Adipocyte (in vitro differentiated cells): ENCODE data around the gene FBXO31.

ENCODE experiments used
- DNase-seq: peaks from one replicate; pipeline ENCODE4 v3.0.0-alpha.2; 2015; ENCODE audit warnings: low read depth
- H3K27me3 ChIP-seq: replicated peaks from 2 replicates; pipeline ENCODE4 v1.7.0; 2013; ENCODE audit warnings: mild to moderate bottlenecking, low read length, moderate library complexity; ENCODE audit not compliant: control insufficient read depth, insufficient read depth
- H3K36me3 ChIP-seq: 2 replicates; pipeline ENCODE4 v1.7.0; 2013; ENCODE audit warnings: low read length, mild to moderate bottlenecking, moderate library complexity; ENCODE audit not compliant: control insufficient read depth, insufficient read depth, severe bottlenecking
- H3K4me1 ChIP-seq: 2 replicates; pipeline ENCODE4 v1.7.0; 2013; ENCODE audit warnings: mild to moderate bottlenecking, low read length, moderate library complexity; ENCODE audit not compliant: control insufficient read depth, insufficient read depth
- H3K4me3 ChIP-seq: 2 replicates; pipeline ENCODE4 v1.7.0; 2013; ENCODE audit warnings: mild to moderate bottlenecking, low read length, moderate library complexity
- H3K9ac ChIP-seq: 2 replicates; pipeline ENCODE4 v1.7.0; 2013; ENCODE audit warnings: mild to moderate bottlenecking, low read length, moderate library complexity
- H3K9me3 ChIP-seq: 2 replicates; pipeline ENCODE4 v1.7.0; 2013; ENCODE audit warnings: mild to moderate bottlenecking, low read length, moderate library complexity; ENCODE audit not compliant: control insufficient read depth

The FBXO31 gene

DNA sequence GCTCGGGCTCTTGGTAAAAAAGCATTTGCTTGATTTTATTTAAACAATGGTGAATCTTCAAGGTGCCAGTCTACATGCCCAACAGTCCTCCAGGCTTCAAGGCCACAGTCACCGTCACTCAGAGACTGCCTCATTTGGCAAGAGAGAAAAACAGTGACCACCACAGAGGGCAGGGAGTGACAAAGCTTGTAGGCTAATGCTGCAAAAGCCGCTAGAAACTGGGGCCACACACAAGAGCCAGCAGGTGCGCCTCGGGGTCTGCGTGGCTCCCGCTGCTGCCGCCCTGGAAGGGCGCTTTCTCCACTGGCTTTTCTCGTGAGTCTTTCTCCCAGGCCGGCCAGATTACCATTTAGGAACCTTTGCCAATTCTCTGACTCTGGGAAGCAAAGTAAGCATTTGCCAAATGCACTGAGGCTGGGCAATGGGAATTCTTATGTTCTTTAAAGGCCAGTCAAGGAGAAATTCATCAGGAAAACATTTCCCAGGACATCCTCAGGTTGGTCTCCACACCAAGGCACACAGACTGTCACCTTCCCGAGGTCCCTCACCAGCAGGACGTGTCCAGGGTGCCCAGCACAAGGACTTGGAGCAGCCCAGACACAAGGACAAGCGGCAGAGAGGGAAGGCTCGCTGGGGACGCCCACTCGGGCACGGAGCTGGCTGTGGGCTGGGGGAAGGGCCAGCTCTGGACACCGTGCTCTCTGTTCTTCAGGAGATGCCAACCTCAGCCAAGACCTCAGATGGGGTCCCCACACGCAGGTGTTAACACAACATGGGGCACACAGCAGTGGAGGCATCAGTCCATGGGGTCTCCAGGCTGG, 53.9 kb downstream of the FBXO31 start:
- Histone ChIP-seq H3K4me1 (peaks cover 6% of the 10 kb centered on the region), H3K4me3 (no peak overlapping the region), H3K36me3 (peaks cover 47% of the 10 kb centered on the region), H3K9ac (no peak overlapping the region), H3K9me3 (no peaks in the 10 kb centered on the region), H3K27me3 (no peaks in the 10 kb centered on the region)
- no peak for DNase-seq

DNA sequence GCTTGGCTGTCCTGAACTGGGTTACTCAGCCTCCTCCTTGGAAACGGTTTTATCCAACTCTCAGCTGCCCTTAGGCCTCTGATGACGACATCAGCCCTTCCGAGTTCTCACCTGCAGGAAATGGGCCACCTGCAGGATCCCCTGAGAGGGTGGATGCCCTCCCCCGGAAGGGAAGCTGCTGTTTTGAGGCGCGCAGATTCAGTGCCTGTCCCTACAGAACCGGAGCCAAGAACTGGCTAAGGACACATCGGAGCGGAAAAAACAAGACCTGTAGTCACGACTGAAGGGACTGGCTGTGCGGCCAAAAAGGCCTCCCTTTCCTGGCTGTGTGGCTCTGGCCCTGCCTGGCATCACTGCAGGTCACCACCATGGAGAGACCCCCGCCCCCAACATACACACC, 54.7 kb downstream of the FBXO31 start:
- H3K4me3 ChIP-seq = no peak overlapping the region
- no peaks in the 10 kb centered on the region for H3K9me3 ChIP-seq
- H3K27me3 ChIP-seq = no peaks in the 10 kb centered on the region
- peaks cover 39% of the 10 kb centered on the region for H3K36me3 ChIP-seq
- peaks cover 6% of the 10 kb centered on the region for H3K4me1 ChIP-seq
- no peak for DNase-seq
- H3K9ac ChIP-seq = no peak overlapping the region

DNA sequence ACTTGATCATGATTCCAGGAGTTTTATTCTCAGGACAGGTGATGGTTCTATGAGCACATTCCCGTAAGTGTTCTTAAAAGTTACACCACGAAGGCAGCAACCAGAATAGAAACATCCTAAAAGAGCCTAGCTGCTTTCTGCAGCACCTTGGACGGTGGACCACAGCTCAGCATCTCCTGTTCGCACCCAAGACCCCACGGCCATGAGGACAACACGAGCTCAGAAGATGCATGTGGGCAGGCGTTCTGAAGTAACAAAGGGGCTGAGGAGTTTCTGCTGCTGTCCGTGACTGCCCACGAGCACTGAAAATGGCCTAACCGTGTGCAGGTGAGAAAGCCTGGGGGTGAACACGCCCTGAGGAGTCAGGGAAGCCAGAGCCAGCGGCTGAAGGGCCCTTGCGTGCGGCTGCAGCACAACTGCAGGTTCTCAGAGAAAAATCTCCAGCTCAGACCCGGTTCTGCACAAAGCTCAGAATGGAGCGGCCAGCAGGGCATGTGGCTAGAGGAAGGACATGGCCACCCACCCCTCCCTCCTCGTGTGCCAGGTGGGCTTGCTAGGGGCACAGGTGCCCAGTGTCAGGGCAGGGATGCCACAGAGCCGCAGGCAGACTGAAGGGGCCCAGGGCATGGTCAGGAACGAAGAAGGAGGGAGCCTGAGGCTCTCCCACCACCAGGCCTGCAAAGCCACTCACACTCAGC, 55.6 kb downstream of the FBXO31 start:
- H3K9me3 ChIP-seq = no peaks in the 10 kb centered on the region
- no peak for DNase-seq
- H3K36me3 ChIP-seq = peaks cover 30% of the 10 kb centered on the region
- no peak overlapping the region for H3K9ac ChIP-seq
- H3K4me1 ChIP-seq = peaks cover 6% of the 10 kb centered on the region
- H3K4me3 ChIP-seq = no peak overlapping the region
- H3K27me3 ChIP-seq = no peaks in the 10 kb centered on the region

DNA sequence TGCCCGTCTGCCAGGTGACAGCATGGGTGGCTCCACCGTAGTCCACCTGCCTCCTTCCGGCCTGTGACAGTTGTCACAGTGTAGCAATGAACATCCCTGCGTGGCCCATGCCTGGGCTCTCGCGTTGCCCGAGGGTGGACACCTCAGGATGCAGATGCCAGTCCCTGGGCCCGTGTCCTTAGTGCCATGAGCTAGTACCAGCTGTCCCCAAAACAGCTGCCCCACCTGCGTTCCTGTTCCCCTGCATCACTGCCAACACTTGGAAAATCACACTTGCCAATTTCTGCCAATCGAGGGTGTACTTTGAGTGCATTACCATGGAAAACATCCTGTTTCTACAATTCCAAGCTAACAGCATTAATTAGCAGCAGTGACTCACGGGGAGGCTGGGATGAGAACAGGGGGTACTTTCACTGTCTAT, 57.4 kb downstream of the FBXO31 start:
- H3K4me3 ChIP-seq = no peak overlapping the region
- no peaks in the 10 kb centered on the region for H3K9me3 ChIP-seq
- DNase-seq = no peak
- H3K36me3 ChIP-seq = peaks cover 27% of the 10 kb centered on the region
- H3K27me3 ChIP-seq = no peaks in the 10 kb centered on the region
- peaks cover 6% of the 10 kb centered on the region for H3K4me1 ChIP-seq
- no peak overlapping the region for H3K9ac ChIP-seq

DNA sequence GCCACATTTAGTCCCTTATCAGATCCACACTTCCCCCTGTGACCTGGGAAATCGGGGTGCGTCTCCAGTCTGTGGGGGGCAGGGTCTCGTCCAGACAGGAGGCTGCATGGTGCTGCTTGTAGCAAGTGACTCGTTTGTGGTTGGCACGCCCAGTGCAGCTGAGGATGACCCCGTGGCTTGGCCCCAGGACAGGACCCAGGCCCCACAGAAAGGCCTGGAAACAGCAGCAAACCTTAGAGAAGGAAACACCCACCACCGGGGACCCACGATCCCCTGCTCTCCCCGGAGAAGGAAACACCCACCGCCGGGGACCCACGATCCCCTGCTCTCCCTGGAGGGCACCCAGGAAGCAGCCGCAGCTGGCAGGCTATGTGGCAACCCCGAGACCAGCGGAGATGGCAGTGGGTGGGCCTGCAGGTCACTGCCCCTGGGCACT, 58.1 kb downstream of the FBXO31 start:
- Histone ChIP-seq H3K27me3 (no peaks in the 10 kb centered on the region), H3K9ac (no peak overlapping the region), H3K4me1 (peaks cover 6% of the 10 kb centered on the region), H3K4me3 (no peak overlapping the region), H3K36me3 (peaks cover 20% of the 10 kb centered on the region), H3K9me3 (no peaks in the 10 kb centered on the region)
- no peak for DNase-seq

DNA sequence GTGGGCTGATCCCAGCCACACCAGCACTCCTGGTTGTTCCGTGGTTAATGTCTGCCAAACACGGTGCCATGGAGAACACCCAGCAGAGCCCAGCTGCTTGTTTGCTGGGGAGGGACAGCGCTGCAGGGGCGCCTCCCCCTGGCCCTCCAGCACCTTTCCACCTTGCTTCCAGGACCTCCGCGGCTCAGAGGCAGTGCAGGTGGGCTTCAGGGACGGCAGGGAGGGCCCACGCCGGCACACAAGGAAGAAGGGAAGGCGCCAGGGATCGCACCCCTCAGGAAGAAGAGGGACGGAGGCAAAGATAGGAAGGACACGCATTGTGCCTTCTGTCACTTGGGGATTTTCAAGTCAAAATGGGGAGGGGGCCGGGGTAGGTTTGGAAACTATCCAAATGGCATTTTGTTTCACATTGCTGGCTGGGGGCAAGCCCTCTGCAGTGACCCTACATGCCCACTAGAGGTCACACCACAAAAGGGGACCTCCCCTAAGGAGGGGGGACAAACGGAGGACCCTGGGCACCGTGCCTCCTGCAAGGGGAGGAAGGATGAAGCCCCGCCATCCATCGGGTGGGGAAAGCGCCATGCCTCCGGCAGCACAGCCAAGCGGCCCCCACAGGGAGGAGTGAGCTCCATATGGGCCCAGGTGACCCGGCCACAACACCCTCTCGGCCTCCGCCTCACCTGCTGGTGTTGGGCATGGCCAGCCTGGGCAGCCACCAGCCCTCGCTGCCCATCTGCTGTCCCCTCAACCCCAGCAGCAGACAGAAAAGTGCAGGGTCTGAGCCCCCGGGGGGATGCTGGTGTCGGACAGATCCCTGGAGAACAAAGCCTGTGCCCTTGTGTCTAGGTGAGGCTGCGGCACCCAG, 58.9 kb downstream of the FBXO31 start:
- H3K9ac ChIP-seq = no peak overlapping the region
- H3K9me3 ChIP-seq = no peaks in the 10 kb centered on the region
- peak; percentile 48 for DNase-seq
- H3K4me1 ChIP-seq = peaks cover 6% of the 10 kb centered on the region
- H3K36me3 ChIP-seq = peaks cover 12% of the 10 kb centered on the region
- H3K27me3 ChIP-seq = no peaks in the 10 kb centered on the region
- H3K4me3 ChIP-seq = no peak overlapping the region

DNA sequence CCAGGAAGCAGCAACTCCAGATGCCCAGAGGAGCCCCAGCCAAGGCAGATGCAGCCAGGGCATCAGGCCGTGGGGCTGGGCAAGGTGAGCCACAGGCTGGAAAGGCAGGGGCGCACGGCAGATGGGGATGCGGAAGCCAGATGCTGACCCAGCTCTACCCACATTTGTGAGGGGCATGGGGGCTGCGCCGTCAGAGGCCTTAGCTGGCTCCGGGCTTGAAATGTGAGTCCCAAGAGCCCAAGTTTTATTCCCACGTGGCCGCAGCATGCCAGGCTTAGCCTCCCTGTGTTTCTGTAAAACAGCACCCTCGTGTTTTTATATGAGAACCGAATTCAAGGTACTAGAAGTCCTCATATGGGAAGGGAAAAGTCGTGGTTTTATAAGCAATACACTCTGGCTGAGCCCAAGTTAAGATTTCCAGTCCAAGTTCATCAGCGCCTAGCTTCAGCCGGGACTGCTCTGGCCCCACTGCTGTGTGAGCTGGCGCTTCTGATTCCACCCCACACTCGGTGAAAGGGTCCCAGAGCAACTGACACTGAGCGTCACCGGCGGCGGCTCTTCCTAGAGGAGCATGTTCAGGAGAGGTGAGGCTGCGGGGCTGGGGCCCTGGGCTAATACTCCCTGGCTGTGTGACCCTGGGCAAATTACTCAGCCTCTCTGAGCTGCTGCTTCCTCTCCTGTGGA, 59.7 kb downstream of the FBXO31 start:
- no peak overlapping the region for H3K9ac ChIP-seq
- H3K36me3 ChIP-seq = peaks cover 5% of the 10 kb centered on the region
- no peaks in the 10 kb centered on the region for H3K9me3 ChIP-seq
- H3K4me1 ChIP-seq = peaks cover 6% of the 10 kb centered on the region
- H3K4me3 ChIP-seq = no peak overlapping the region
- no peaks in the 10 kb centered on the region for H3K27me3 ChIP-seq
- no peak for DNase-seq

DNA sequence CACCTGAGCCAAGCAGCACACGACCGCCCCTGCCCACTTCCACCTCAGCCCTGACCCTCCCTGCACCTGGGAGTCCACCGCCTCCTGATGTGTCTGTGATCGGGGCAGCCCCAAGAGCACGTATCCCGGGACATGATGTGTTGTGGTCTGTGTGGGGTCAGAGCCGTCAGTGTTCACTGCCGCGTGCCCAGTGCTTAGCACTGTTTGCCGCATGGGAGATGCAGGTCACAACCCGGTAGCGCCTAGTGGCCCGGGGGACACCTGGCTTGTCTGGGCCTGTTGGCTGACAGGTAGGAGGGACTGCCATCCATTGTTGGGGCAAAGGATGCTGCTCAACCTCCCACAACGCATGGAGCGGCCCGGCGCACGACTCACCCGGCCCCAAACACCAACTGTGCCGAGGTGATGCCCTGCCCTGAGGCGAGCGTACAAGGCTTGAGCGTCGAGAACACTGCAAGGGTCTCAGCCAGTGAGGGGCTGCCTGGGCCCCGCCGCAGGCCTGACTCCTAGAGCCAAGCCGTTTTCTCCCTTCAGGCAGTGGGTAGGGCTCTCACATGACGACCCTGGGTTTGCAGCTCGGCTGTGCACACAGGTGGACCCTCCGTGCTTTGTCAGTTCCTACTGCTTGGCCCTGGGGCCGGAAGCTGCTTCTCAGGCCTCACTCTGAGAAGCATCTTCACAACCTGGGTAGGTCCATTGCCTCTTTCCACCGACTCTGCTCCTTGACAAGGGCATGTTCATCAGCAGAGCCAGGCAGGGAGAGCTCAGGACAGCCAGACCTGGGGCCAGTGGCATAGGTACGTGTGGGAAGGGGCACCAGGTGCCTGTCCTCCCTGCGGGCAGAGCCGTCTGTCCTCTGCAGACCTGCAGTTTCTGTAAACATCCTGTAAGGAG, 60.5 kb downstream of the FBXO31 start:
- DNase-seq = no peak
- no peaks in the 10 kb centered on the region for H3K9me3 ChIP-seq
- peaks cover 14% of the 10 kb centered on the region for H3K4me1 ChIP-seq
- no peaks in the 10 kb centered on the region for H3K27me3 ChIP-seq
- no peaks in the 10 kb centered on the region for H3K36me3 ChIP-seq
- H3K4me3 ChIP-seq = no peak overlapping the region
- no peak overlapping the region for H3K9ac ChIP-seq

DNA sequence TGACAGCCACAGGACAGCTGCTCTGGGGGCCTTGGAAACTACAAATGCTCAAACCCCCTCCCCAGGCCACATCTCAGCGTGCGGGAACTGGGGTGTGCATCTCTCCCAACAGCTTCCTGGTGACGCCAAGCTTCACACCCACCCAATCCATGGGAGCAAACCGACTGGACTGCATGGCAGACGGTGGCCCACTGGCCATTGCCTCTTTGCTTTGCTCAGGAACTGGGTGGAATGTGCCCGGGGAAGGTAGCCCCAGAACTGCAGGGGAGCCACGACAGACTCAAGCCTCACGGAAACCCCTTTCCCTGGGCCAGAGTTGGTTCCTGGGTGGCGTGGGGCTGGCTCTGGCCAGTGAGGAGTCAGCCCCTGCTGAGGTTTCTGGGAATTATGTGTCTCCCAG, 61.2 kb downstream of the FBXO31 start:
- DNase-seq = no peak

More for the DNA sequence above, 61.2 kb downstream of the FBXO31 start:
- Histone ChIP-seq H3K4me1 (peaks cover 16% of the 10 kb centered on the region), H3K9me3 (no peaks in the 10 kb centered on the region), H3K4me3 (no peak overlapping the region), H3K9ac (no peak overlapping the region), H3K36me3 (no peaks in the 10 kb centered on the region), H3K27me3 (no peaks in the 10 kb centered on the region)
